RWPE1 (cell line): ENCODE measurements around the gene C2CD4C.

ENCODE experiments used
- CTCF ChIA-PET: fragments of 350-600 bp; sonication (Branson Sonifier 250); formaldehyde crosslinking; extraction: SDS; loops from one replicate; lab custom pipeline; 2021; lab: Yijun Ruan, JAX
- POLR2A ChIA-PET: fragments of 400-600 bp; formaldehyde crosslinking; extraction: SDS; loops from one replicate; lab custom pipeline; 2020; ENCODE audit warnings: antibody characterized with exemption; ENCODE audit not compliant: low non-redundant PET; lab: Yijun Ruan, JAX
- DNase-seq: peaks from one replicate; pipeline ENCODE4 v3.0.0; 2012; ENCODE audit warnings: low spot score
- H3K27ac ChIP-seq: fragments of 450-650 bp; 2 replicates; pipeline ENCODE4 v1.5.1; 2017
- CTCF ChIP-seq: fragments of 450-650 bp; conservative IDR thresholded peaks from 2 replicates; pipeline ENCODE4 v1.5.1; 2017; ENCODE audit warnings: low read depth, mild to moderate bottlenecking

The C2CD4C gene

GRCh38 chr19:438416-438958 lies 29.5 kb upstream of the C2CD4C start:
- ChIA-PET POLR2A (no interaction called here), CTCF (no interaction called here)
- no peak overlapping the region for H3K27ac ChIP-seq
- no peak for DNase-seq
- TF ChIP-seq CTCF = no peak

- CTCF ChIA-PET = no interaction called here
Measured at GRCh38 chr19:437041-437440, 28.1 kb upstream of the C2CD4C start.

GRCh38 chr19:436413-436950 lies 27.5 kb upstream of the C2CD4C start:
- H3K27ac ChIP-seq = no peak overlapping the region
- DNase-seq = no peak
- ChIA-PET CTCF (no interaction called here), POLR2A (no interaction called here)
- no peak for TF ChIP-seq CTCF

More at GRCh38 chr19:437041-437440, 28.1 kb upstream of the C2CD4C start:
- no peak for DNase-seq
- no peak for TF ChIP-seq CTCF
- POLR2A ChIA-PET = no interaction called here
- H3K27ac ChIP-seq = no peak overlapping the region

GRCh38 chr19:435707-436412 lies 26.9 kb upstream of the C2CD4C start:
- CTCF ChIA-PET = interaction anchor here (0.7 kb wide), 1 partner anchor 174 kb away, joined by 3 read pairs; no protein-coding TSS in a partner anchor
- no peak for DNase-seq
- POLR2A ChIA-PET = no interaction called here
- no peak overlapping the region for H3K27ac ChIP-seq
- TF ChIP-seq CTCF = no peak

GRCh38 chr19:435056-435706 lies 26.2 kb upstream of the C2CD4C start:
- H3K27ac ChIP-seq = no peak overlapping the region
- no peak for DNase-seq
- no peak for TF ChIP-seq CTCF
- ChIA-PET CTCF (no interaction called here), POLR2A (no interaction called here)

GRCh38 chr19:434152-434960 lies 25.4 kb upstream of the C2CD4C start:
- no peak for DNase-seq
- CTCF ChIA-PET = interaction anchor here (0.5 kb wide), 1 partner anchor 167 kb away, joined by 3 read pairs; no protein-coding TSS in a partner anchor

More at GRCh38 chr19:434152-434960, 25.4 kb upstream of the C2CD4C start:
- no peak overlapping the region for H3K27ac ChIP-seq
- POLR2A ChIA-PET = no interaction called here
- TF ChIP-seq CTCF = no peak
